Osteocyte (in vitro differentiated cells): ENCODE data around the gene JAZF1. TPM values are rescaled to one million over a fixed set of nuclear protein-coding genes. Genes with fewer than 3 reads are reported as not detected.

Source experiments
- DNase-seq: peaks from one replicate; pipeline ENCODE4 v3.0.0; 2021; ENCODE audit warnings: mixed read lengths; ENCODE audit not compliant: unreplicated experiment; ENCODE audit errors: extremely low spot score
- H3K27ac Mint-ChIP-seq: one replicate; pipeline ENCODE4 v1.8.0; 2021; ENCODE audit warnings: mild to moderate bottlenecking, mixed read lengths; ENCODE audit not compliant: unreplicated experiment
- H3K27me3 Mint-ChIP-seq: one replicate; pipeline ENCODE4 v1.8.0; 2021; ENCODE audit warnings: mixed read lengths; ENCODE audit not compliant: unreplicated experiment
- H3K36me3 Mint-ChIP-seq: one replicate; pipeline ENCODE4 v1.8.0; 2021; ENCODE audit warnings: mixed read lengths; ENCODE audit not compliant: unreplicated experiment
- H3K4me1 Mint-ChIP-seq: one replicate; pipeline ENCODE4 v1.8.0; 2021; ENCODE audit warnings: mixed read lengths; ENCODE audit not compliant: unreplicated experiment
- H3K4me3 Mint-ChIP-seq: one replicate; pipeline ENCODE4 v1.8.0; 2021; ENCODE audit warnings: mild to moderate bottlenecking, moderate library complexity, mixed read lengths; ENCODE audit not compliant: unreplicated experiment
- H3K9me3 Mint-ChIP-seq: one replicate; pipeline ENCODE4 v1.8.0; 2021; ENCODE audit warnings: mixed read lengths; ENCODE audit not compliant: unreplicated experiment
- total RNA-seq: library from RNA; stranded (reverse); gene quantifications from 2 replicates; pipeline ENCODE4 v1.2.1, GENCODE V29; 2021
- TF ChIP-seq, protein P1 (sequence below): fragments of 200-600 bp; sonication (generic); IDR thresholded peaks from 2 replicates; pipeline ENCODE4 v1.5.0; 2021; ENCODE audit warnings: antibody characterized with exemption, mild to moderate bottlenecking, moderate library complexity

JAZF1 gene
- total RNA-seq, 1 donor from 2014 or later = 19.8 TPM

GRCh38 chr7:28178599-28178998 is 2.0 kb downstream of the JAZF1 start:
- Mint-ChIP-seq H3K4me3 (peak overlapping the region; percentile 73), H3K9me3 (no peaks in the 10 kb centered on the region), H3K27me3 (no peaks in the 10 kb centered on the region), H3K4me1 (peaks cover 27% of the 10 kb centered on the region), H3K27ac (peak overlapping the region; percentile 46), H3K36me3 (no peaks in the 10 kb centered on the region)
- TF ChIP-seq, protein P1, sequence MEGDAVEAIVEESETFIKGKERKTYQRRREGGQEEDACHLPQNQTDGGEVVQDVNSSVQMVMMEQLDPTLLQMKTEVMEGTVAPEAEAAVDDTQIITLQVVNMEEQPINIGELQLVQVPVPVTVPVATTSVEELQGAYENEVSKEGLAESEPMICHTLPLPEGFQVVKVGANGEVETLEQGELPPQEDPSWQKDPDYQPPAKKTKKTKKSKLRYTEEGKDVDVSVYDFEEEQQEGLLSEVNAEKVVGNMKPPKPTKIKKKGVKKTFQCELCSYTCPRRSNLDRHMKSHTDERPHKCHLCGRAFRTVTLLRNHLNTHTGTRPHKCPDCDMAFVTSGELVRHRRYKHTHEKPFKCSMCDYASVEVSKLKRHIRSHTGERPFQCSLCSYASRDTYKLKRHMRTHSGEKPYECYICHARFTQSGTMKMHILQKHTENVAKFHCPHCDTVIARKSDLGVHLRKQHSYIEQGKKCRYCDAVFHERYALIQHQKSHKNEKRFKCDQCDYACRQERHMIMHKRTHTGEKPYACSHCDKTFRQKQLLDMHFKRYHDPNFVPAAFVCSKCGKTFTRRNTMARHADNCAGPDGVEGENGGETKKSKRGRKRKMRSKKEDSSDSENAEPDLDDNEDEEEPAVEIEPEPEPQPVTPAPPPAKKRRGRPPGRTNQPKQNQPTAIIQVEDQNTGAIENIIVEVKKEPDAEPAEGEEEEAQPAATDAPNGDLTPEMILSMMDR = no peak
- DNase-seq = no peak

GRCh38 chr7:28177836-28178235 is 2.8 kb downstream of the JAZF1 start:
- Mint-ChIP-seq H3K4me3 (no peak overlapping the region), H3K27me3 (no peaks in the 10 kb centered on the region), H3K36me3 (no peaks in the 10 kb centered on the region), H3K27ac (no peak overlapping the region), H3K9me3 (no peaks in the 10 kb centered on the region), H3K4me1 (peaks cover 27% of the 10 kb centered on the region)
- DNase-seq = no peak
- TF ChIP-seq, protein P1 = no peak

DNA sequence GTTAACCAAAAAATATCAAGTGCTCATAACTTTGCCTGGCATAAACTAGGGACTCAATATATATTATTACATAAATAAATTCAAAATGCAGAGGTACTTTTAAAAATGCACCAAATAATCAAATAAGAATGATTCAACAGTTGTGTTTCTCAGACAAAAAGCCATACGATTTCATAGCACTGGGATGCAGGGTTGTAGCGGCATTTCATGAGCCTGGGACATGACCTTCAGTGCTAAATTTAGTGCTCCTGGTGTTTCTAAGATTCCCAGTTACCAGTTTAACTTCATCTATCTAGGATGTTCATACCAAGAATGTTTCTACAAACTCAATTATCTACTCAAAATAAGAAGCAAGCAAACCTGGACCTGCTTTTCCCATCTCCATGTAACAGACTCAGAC is 4.0 kb downstream of the JAZF1 start:
- Mint-ChIP-seq H3K36me3 (no peaks in the 10 kb centered on the region), H3K9me3 (no peaks in the 10 kb centered on the region), H3K4me3 (no peak overlapping the region), H3K4me1 (peaks cover 27% of the 10 kb centered on the region), H3K27ac (no peak overlapping the region), H3K27me3 (no peaks in the 10 kb centered on the region)
- no peak for DNase-seq
- TF ChIP-seq, protein P1 = no peak

DNA sequence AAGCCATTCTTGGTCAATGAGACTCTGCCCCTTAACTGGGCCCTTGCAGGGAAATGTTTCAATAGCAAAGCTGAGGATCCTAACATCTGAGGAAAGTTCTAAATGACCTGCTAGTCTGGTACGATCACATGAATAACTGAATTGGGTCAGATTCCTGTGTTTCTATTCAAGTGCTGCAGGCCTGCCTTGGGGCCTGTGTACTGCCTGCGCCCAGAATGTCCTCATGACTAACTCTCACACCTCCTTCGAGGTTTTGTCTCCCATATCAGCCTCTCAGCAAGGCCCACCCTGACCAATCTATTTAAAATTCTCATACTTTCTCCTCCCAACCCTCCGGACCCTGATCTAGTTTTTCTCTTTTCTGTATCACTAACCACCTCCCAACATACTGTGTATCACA is 4.4 kb downstream of the JAZF1 start:
- no peaks in the 10 kb centered on the region for H3K27me3 Mint-ChIP-seq
- no peaks in the 10 kb centered on the region for H3K9me3 Mint-ChIP-seq
- TF ChIP-seq, protein P1 = no peak
- no peaks in the 10 kb centered on the region for H3K36me3 Mint-ChIP-seq
- peak overlapping the region; percentile 55 for H3K27ac Mint-ChIP-seq
- DNase-seq = no peak
- no peak overlapping the region for H3K4me3 Mint-ChIP-seq
- H3K4me1 Mint-ChIP-seq = peaks cover 31% of the 10 kb centered on the region

- Mint-ChIP-seq H3K4me1 (peaks cover 29% of the 10 kb centered on the region), H3K27ac (no peak overlapping the region), H3K36me3 (peaks cover 2% of the 10 kb centered on the region), H3K9me3 (no peaks in the 10 kb centered on the region), H3K4me3 (no peak overlapping the region), H3K27me3 (no peaks in the 10 kb centered on the region)
- TF ChIP-seq, protein P1 = no peak
- DNase-seq = no peak
Measured at GRCh38 chr7:28174901-28175661, 5.5 kb downstream of the JAZF1 start.
